Measurements from ENCODE around the gene FITM2. TPM values are rescaled to one million over a fixed set of nuclear protein-coding genes. Genes with fewer than 3 reads are reported as not detected.
A peak's percentile ranks its signal among the peaks of the same experiment; 100 is the strongest.
"Not testable (repeated sequence)": the region's sequence is repeated elsewhere in the genome, so short reads cannot be mapped to it uniquely, and the experiment has no call there.

Gene FITM2
- total and polyA plus RNA-seq, 11 donors, result 31.5 to 165 (median 111) TPM

DNA sequence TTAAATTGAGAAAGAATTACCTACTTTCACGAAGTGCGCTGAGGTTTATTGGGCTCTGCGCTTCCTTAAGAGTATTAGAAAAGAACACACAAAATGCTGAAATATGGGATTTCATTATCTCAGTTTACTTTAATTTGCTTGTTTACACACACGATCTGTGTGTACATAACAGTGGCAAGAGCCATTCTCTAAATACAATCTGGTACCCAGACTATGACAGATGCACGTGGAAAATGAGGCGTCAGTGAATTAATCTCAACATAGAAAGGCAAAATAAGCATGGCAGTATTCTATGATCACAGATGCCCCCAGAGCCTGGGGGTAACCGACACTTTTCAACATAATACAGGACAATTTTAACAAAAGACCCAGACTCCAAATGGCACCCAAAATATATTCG is 8.3 kb downstream of the FITM2 start:
- no peaks in the 10 kb centered on the region for H3K9me3 ChIP-seq
- H3K27ac ChIP-seq, result peak overlapping the region in 11 of 12 donors; percentile 11 to 95 (median 51)
- WGBS, 4 donors, result 83 to 88% (median 87%) methylated on average over 8 of the region's 8 CpGs
- no peak for TF ChIP-seq POLR2A (IDR thresholded peaks at IDR 0.05)
- TF ChIP-seq, protein P1, sequence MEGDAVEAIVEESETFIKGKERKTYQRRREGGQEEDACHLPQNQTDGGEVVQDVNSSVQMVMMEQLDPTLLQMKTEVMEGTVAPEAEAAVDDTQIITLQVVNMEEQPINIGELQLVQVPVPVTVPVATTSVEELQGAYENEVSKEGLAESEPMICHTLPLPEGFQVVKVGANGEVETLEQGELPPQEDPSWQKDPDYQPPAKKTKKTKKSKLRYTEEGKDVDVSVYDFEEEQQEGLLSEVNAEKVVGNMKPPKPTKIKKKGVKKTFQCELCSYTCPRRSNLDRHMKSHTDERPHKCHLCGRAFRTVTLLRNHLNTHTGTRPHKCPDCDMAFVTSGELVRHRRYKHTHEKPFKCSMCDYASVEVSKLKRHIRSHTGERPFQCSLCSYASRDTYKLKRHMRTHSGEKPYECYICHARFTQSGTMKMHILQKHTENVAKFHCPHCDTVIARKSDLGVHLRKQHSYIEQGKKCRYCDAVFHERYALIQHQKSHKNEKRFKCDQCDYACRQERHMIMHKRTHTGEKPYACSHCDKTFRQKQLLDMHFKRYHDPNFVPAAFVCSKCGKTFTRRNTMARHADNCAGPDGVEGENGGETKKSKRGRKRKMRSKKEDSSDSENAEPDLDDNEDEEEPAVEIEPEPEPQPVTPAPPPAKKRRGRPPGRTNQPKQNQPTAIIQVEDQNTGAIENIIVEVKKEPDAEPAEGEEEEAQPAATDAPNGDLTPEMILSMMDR (IDR thresholded peaks at IDR 0.05), result no peak
- ATAC-seq, result no peak
- peaks cover 0 to 16% (median 7%) of the 10 kb centered on the region in 9 donors for H3K36me3 ChIP-seq
- H3K4me1 ChIP-seq, result peaks cover 0 to 65% (median 21%) of the 10 kb centered on the region in 12 donors
- no peaks in the 10 kb centered on the region for H3K27me3 ChIP-seq
- DNase-seq, result no peak
- intact Hi-C loops (cut with DNase I), result loop anchor here in 2 of 10 donors (5.0 to 10.0 kb wide), 2 partner anchors 80 to 302 kb away; no protein-coding TSS in a partner anchor
- H3K4me3 ChIP-seq, result no peak overlapping the region

GRCh38 chr20:44302026-44302669 is 8.9 kb downstream of the FITM2 start:
- peaks cover 0 to 65% (median 21%) of the 10 kb centered on the region in 12 donors for H3K4me1 ChIP-seq
- peaks cover 0 to 16% (median 7%) of the 10 kb centered on the region in 9 donors for H3K36me3 ChIP-seq
- TF ChIP-seq, protein P1 (IDR thresholded peaks at IDR 0.05), result no peak
- TF ChIP-seq POLR2A (IDR thresholded peaks at IDR 0.05), result no peak
- H3K27ac ChIP-seq, result peak overlapping the region in 11 of 12 donors; percentile 11 to 95 (median 51)
- intact Hi-C loops (cut with DNase I), result loop anchor here in 2 of 10 donors (5.0 to 10.0 kb wide), 2 partner anchors 80 to 303 kb away; no protein-coding TSS in a partner anchor
- H3K4me3 ChIP-seq, result no peak overlapping the region
- no peaks in the 10 kb centered on the region for H3K9me3 ChIP-seq
- peak in 2 of 5 donors; percentile 53 for DNase-seq
- no peaks in the 10 kb centered on the region for H3K27me3 ChIP-seq
- WGBS, 4 donors, result 30 to 47% (median 43%) methylated on average over 5 of the region's 5 CpGs
- peak; percentile 57 to 77 (median 76) for ATAC-seq

DNA sequence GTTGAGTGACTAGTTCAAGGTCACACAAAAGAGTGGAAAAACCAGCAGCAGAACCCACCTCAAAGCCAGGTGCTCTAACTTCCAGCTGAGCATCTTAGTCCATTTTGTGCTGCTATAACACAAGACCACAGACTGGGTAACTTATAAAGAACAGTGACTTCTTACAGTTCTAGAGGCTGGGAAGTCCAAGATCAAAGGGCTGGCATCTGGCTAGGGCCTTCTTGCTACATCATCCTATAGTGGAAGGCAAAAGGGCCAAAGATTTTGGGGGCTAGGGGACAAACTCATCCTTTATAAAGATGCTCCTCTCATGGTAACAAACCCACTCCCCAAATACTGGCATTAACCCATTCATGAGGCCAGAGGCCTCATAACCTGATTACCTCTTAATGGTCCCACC is 9.7 kb downstream of the FITM2 start:
- no peak for TF ChIP-seq POLR2A (IDR thresholded peaks at IDR 0.05)
- TF ChIP-seq, protein P1 (IDR thresholded peaks at IDR 0.05), result no peak
- Histone ChIP-seq H3K4me3 (no peak overlapping the region), H3K9me3 (no peaks in the 10 kb centered on the region), H3K27me3 (no peaks in the 10 kb centered on the region), H3K27ac (peak overlapping the region in 4 of 12 donors; percentile 43 to 95 (median 72)), H3K36me3 (peaks cover 0 to 9% (median 3%) of the 10 kb centered on the region in 9 donors), H3K4me1 (peaks cover 0 to 64% (median 20%) of the 10 kb centered on the region in 12 donors)
- DNase-seq, result no peak
- ATAC-seq, result no peak
- intact Hi-C loops (cut with DNase I), result loop anchor here in 2 of 10 donors (5.0 to 10.0 kb wide), 2 partner anchors 79 to 304 kb away; no protein-coding TSS in a partner anchor

GRCh38 chr20:44299011-44299535 is 11.9 kb downstream of the FITM2 start:
- H3K9me3 ChIP-seq; H3K27me3 ChIP-seq; DNase-seq; ATAC-seq; H3K4me3 ChIP-seq; H3K27ac ChIP-seq; H3K36me3 ChIP-seq; intact Hi-C loops (cut with DNase I): not testable (repeated sequence)
- WGBS, 4 donors, result 87 to 96% (median 93%) methylated on average over 20 to 42 of the region's 42 CpGs
- H3K4me1 ChIP-seq, result peaks cover 0 to 60% (median 11%) of the 10 kb centered on the region in 12 donors

Data from heart left ventricle (tissue), 16 donors.